CD4-positive, CD25-positive, alpha-beta regulatory T cell (primary cell): ENCODE results near the gene MBOAT2. TPM values are rescaled to one million over a fixed set of nuclear protein-coding genes. Genes with fewer than 3 reads are reported as not detected.

Experiments
- ATAC-seq, 2 donors: fragments of 150-1000 bp; cut with Tn5 transposase; one replicate each; pipeline ENCODE4 v1.10.0; 2021; ENCODE audit warnings: low read depth in 2 of 2, moderate number of reproducible peaks in 2 of 2, moderate library complexity in 1 of 2
- DNase-seq, 3 donors: peaks; one replicate each; pipeline versions ENCODE4 v3.0.0 to v3.0.0-alpha.2; 2012 to 2022; ENCODE audit warnings: mixed read lengths in 1 of 3
- H3K27ac ChIP-seq: one replicate; pipeline ENCODE4 v1.7.0; 2013; ENCODE audit warnings: mild to moderate bottlenecking, low read length; ENCODE audit not compliant: insufficient read depth, poor library complexity, severe bottlenecking
- H3K27me3 ChIP-seq: one replicate; pipeline ENCODE4 v1.7.0; 2013; ENCODE audit warnings: low read length; ENCODE audit not compliant: control insufficient read depth, insufficient read depth
- H3K36me3 ChIP-seq: one replicate; pipeline ENCODE4 v1.7.0; 2013; ENCODE audit warnings: mild to moderate bottlenecking, low read length, moderate library complexity; ENCODE audit not compliant: control insufficient read depth, insufficient read depth
- H3K4me1 ChIP-seq: 2 replicates; pipeline ENCODE4 v1.7.0; 2013; ENCODE audit warnings: mild to moderate bottlenecking, low read length; ENCODE audit not compliant: insufficient read depth, control insufficient read depth, poor library complexity, severe bottlenecking
- H3K4me3 ChIP-seq: one replicate; pipeline ENCODE4 v1.7.0; 2013; ENCODE audit warnings: low read depth, mild to moderate bottlenecking, low read length, moderate library complexity
- H3K9me3 ChIP-seq, 2 experiments: 1 replicate in 1 of 2; 2 replicates in 1 of 2; pipeline ENCODE4 v1.7.0; 2013; ENCODE audit warnings: low read length in 2 of 2, mild to moderate bottlenecking in 1 of 2, moderate library complexity in 1 of 2; ENCODE audit not compliant: control insufficient read depth in 2 of 2
- H3K27ac Mint-ChIP-seq, 3 donors: one replicate each; pipeline ENCODE4 v1.8.0; 2020 to 2022; ENCODE audit warnings: mild to moderate bottlenecking in 3 of 3, mixed read lengths in 3 of 3, moderate library complexity in 2 of 3
- H3K27me3 Mint-ChIP-seq: one replicate; pipeline ENCODE4 v1.8.0; 2022; ENCODE audit warnings: mild to moderate bottlenecking, mixed read lengths
- H3K36me3 Mint-ChIP-seq: one replicate; pipeline ENCODE4 v1.8.0; 2020; ENCODE audit warnings: mixed read lengths
- H3K4me1 Mint-ChIP-seq, 4 donors: one replicate each; pipeline ENCODE4 v1.8.0; 2020 to 2022; ENCODE audit warnings: mixed read lengths in 4 of 4, mild to moderate bottlenecking in 1 of 4
- H3K4me3 Mint-ChIP-seq, 4 donors: one replicate each; pipeline ENCODE4 v1.8.0; 2020 to 2022; ENCODE audit warnings: mild to moderate bottlenecking in 4 of 4, mixed read lengths in 4 of 4, moderate library complexity in 3 of 4
- H3K9me3 Mint-ChIP-seq, 7 donors: one replicate each; pipeline ENCODE4 v1.8.0; 2020 to 2022; ENCODE audit warnings: mixed read lengths in 7 of 7, mild to moderate bottlenecking in 3 of 7, moderate library complexity in 2 of 7
- polyA plus RNA-seq, 4 donors: library from polyadenylated mRNA; unstranded; fragments of 300-500 nt; fragmentation: Illumina TruSeq; gene quantifications; one replicate each; pipeline ENCODE4 v1.2.3, GENCODE V29; 2021
- total RNA-seq: library from RNA; stranded (reverse); gene quantifications from one replicate; pipeline ENCODE4 v1.2.3, GENCODE V29; 2022

The MBOAT2 gene
- total and polyA plus RNA-seq, 5 donors from 2014 or later: 0.19 to 2.9 (median 0.56) TPM; not detected in 2

DNA sequence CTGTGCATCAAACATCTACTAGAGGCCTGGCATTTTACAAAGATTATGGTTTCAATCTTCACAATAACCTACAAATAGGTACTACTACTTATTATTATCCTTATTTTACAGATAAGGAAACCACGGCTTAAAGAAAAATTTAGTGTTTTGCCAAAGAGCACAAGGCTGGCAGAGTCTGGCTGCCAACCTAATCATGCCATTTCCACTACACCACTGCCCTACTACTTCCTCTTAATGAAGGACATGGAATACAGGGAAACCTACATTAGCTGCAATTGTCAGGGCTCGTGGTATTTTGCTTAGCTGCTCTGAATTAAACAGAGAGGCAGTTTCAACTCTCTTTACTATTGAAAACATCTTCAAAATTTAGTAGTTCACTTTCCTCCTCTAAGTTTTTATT lies 5.9 kb downstream of the MBOAT2 start:
- no peak overlapping the region for H3K27ac ChIP-seq
- peaks cover under 1% of the 10 kb centered on the region for H3K4me1 ChIP-seq
- Mint-ChIP-seq H3K9me3 (no peaks in the 10 kb centered on the region), H3K4me3 (no peak overlapping the region), H3K27ac (no peak overlapping the region), H3K27me3 (peaks cover 42% of the 10 kb centered on the region), H3K4me1 (peaks cover 0 to 8% (median 0%) of the 10 kb centered on the region in 4 donors), H3K36me3 (no peaks in the 10 kb centered on the region)
- DNase-seq: no peak
- no peak for ATAC-seq
- no peaks in the 10 kb centered on the region for H3K36me3 ChIP-seq
- H3K4me3 ChIP-seq: no peak overlapping the region
- H3K9me3 ChIP-seq: no peaks in the 10 kb centered on the region
- H3K27me3 ChIP-seq: peaks cover 14% of the 10 kb centered on the region

DNA sequence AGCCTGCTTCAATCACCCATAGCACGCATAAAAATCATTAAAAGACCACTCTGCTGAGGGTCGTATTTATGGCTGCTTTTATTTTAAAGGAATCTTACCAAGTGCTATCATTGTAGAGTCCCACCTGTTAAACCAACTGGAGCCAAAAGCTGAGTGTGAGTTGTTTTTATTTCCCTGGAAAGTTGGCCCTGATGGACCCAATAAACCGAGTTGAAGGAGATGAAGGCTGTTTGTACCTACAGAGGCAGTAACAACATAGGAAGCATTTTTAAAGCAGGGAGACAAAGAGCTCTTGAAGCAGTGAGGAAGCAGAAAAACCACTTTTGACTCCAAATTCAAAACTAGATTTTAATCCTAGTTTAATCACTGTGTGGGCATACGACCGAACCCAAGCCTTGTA lies 6.4 kb downstream of the MBOAT2 start:
- ATAC-seq (no peak), DNase-seq (no peak)
- peaks cover 37% of the 10 kb centered on the region for H3K27me3 Mint-ChIP-seq
- Histone ChIP-seq H3K36me3 (no peaks in the 10 kb centered on the region), H3K4me1 (no peaks in the 10 kb centered on the region), H3K9me3 (no peaks in the 10 kb centered on the region), H3K27ac (no peak overlapping the region), H3K4me3 (no peak overlapping the region), H3K27me3 (peaks cover 12% of the 10 kb centered on the region)
- no peaks in the 10 kb centered on the region for H3K9me3 Mint-ChIP-seq
- H3K27ac Mint-ChIP-seq: no peak overlapping the region
- H3K4me1 Mint-ChIP-seq: peaks cover 0 to 3% (median 0%) of the 10 kb centered on the region in 4 donors
- no peak overlapping the region for H3K4me3 Mint-ChIP-seq
- no peaks in the 10 kb centered on the region for H3K36me3 Mint-ChIP-seq

DNA sequence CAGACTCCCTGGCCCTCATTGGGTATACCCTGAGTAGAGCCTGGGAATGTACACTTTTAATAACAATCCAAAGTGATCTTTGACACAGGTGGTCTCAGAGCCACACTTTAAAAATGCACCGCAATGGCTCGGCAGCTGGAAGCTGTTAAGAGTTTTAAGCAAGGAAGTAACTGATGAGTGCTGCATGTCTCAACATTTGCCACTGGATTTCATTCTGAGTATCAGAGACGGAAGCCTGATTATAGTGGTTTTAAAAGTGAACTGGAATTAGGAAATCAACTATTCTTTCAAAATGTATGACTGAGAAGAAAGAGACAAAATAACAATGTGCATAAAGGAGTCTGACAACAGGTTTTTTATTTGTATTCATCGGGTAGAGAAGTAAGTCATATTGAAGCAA lies 7.5 kb downstream of the MBOAT2 start:
- Mint-ChIP-seq H3K36me3 (no peaks in the 10 kb centered on the region), H3K27ac (no peak overlapping the region), H3K4me3 (no peak overlapping the region), H3K27me3 (peaks cover 27% of the 10 kb centered on the region), H3K4me1 (peaks cover 0 to 3% (median 0%) of the 10 kb centered on the region in 4 donors), H3K9me3 (no peaks in the 10 kb centered on the region)
- ATAC-seq (no peak), DNase-seq (no peak)
- Histone ChIP-seq H3K36me3 (no peaks in the 10 kb centered on the region), H3K27me3 (peaks cover 4% of the 10 kb centered on the region), H3K4me1 (no peaks in the 10 kb centered on the region), H3K27ac (no peak overlapping the region), H3K4me3 (no peak overlapping the region), H3K9me3 (no peaks in the 10 kb centered on the region)

DNA sequence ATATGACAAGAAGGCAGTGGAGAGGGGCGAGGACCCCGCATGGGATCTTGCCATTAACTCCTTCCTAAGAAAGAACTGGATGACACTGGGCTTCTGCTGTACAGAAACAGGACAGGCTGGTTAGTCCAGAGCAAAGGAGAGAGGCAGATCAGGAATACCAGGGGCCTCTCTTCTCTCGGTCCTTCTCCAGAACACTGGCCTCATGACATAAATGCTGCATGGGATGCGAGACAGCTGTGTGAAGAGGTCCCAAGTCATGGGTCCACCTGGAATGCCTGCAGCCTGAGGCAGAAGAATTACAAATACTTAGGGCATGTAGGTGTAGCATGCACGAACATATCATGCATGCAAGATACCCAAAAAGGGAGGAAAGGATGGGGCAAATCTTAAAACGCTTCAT lies 9.1 kb downstream of the MBOAT2 start:
- no peak overlapping the region for H3K27ac ChIP-seq
- no peaks in the 10 kb centered on the region for H3K9me3 ChIP-seq
- H3K27ac Mint-ChIP-seq: no peak overlapping the region
- H3K9me3 Mint-ChIP-seq: no peaks in the 10 kb centered on the region
- H3K36me3 Mint-ChIP-seq: no peaks in the 10 kb centered on the region
- no peak overlapping the region for H3K4me3 Mint-ChIP-seq
- ATAC-seq: no peak
- no peak overlapping the region for H3K4me3 ChIP-seq
- peaks cover 21% of the 10 kb centered on the region for H3K27me3 Mint-ChIP-seq
- H3K4me1 ChIP-seq: no peaks in the 10 kb centered on the region
- no peaks in the 10 kb centered on the region for H3K4me1 Mint-ChIP-seq
- H3K27me3 ChIP-seq: peaks cover 2% of the 10 kb centered on the region
- H3K36me3 ChIP-seq: no peaks in the 10 kb centered on the region
- no peak for DNase-seq

DNA sequence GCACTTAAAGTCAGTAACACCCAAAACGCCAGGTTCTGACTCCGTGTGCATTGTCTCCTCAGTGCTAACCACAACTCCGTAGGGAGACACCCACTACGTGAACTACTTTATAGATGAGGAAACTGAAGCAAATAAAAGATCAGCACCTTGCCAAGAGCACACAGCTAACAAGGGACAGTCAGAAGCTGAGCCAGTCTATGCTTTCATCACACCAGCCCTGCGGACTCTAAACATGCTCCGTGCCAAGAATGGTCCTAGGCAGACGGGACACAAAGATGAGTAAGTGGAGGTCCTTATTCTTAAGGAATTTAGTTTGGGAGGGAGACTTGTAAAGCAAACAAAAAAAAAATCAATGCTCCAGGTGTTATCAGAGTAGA lies 9.6 kb downstream of the MBOAT2 start:
- Histone ChIP-seq H3K4me1 (no peaks in the 10 kb centered on the region), H3K9me3 (no peaks in the 10 kb centered on the region), H3K27ac (no peak overlapping the region), H3K27me3 (peaks cover 5% of the 10 kb centered on the region), H3K4me3 (no peak overlapping the region), H3K36me3 (no peaks in the 10 kb centered on the region)
- DNase-seq (no peak), ATAC-seq (no peak)
- H3K4me3 Mint-ChIP-seq: no peak overlapping the region
- H3K27me3 Mint-ChIP-seq: peaks cover 16% of the 10 kb centered on the region
- H3K36me3 Mint-ChIP-seq: no peaks in the 10 kb centered on the region
- no peaks in the 10 kb centered on the region for H3K9me3 Mint-ChIP-seq
- no peaks in the 10 kb centered on the region for H3K4me1 Mint-ChIP-seq
- peak overlapping the region in 1 of 3 donors; percentile 81 for H3K27ac Mint-ChIP-seq

DNA sequence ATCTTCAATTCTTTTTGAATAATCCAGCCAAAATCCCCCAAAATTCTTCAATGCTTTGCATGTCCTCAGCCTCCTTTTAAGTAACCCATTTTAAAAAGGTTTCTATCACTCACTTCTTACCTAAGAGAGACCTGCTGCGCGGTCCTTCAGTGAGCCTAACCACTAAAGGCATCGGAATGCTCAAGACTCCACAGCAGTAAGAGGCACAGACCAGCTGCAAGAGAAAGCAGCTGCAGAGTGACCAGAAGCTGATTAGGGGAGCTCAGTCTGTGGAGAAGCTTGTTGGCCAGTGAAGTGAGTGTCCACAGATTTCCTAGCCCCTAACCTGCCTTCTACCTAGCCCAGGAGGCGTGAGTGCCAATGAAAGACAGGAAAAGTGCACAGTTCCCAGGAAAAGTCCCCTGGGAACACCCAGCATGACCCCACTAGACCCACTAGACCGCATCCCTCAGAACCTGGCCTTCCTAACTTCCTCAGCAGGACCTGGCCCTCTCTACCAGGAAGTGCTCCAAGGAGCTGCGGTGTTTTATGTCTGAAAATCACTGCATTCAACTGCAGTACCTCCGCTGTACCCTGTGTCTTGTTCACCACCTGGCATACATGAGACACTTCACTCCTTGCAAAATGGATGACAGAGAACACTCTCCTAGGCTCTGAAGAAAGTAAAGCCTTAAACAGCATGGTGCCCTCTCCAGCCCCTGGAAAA lies 10.1 kb downstream of the MBOAT2 start:
- H3K36me3 ChIP-seq: no peaks in the 10 kb centered on the region

DNA sequence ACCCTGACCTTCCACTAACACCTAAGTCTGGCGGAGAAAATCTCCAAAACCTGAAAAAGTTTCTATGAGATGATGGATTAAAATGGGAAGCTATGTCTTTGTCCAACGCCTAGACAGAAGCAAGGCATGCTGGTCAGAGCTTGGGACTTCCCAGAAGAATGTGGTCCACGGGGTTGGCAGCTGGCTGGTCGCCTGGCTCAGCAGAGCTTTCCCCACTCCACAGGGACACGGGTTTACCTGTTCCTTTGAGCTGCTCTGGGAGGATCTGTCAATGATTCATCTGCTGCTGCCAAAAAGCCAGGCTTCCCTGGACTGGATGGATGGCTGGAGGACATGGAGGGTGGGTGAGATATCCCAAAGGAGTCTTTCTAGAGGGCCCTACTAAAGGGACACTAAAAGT lies 10.8 kb downstream of the MBOAT2 start:
- Histone ChIP-seq H3K27me3 (peaks cover 6% of the 10 kb centered on the region), H3K9me3 (no peaks in the 10 kb centered on the region), H3K36me3 (no peaks in the 10 kb centered on the region), H3K4me3 (no peak overlapping the region), H3K4me1 (no peaks in the 10 kb centered on the region), H3K27ac (no peak overlapping the region)
- H3K27ac Mint-ChIP-seq: no peak overlapping the region
- no peaks in the 10 kb centered on the region for H3K36me3 Mint-ChIP-seq
- DNase-seq (no peak), ATAC-seq (no peak)
- no peaks in the 10 kb centered on the region for H3K4me1 Mint-ChIP-seq
- peaks cover 9% of the 10 kb centered on the region for H3K27me3 Mint-ChIP-seq
- H3K9me3 Mint-ChIP-seq: no peaks in the 10 kb centered on the region
- H3K4me3 Mint-ChIP-seq: no peak overlapping the region

More for the DNA sequence above, 10.1 kb downstream of the MBOAT2 start:
- Mint-ChIP-seq H3K4me1 (no peaks in the 10 kb centered on the region), H3K9me3 (no peaks in the 10 kb centered on the region), H3K4me3 (no peak overlapping the region), H3K27ac (peak overlapping the region in 1 of 3 donors; percentile 81), H3K36me3 (no peaks in the 10 kb centered on the region), H3K27me3 (peaks cover 14% of the 10 kb centered on the region)
- ATAC-seq: no peak
- H3K27me3 ChIP-seq: peaks cover 6% of the 10 kb centered on the region
- H3K4me3 ChIP-seq: no peak overlapping the region
- DNase-seq: no peak
- H3K27ac ChIP-seq: no peak overlapping the region
- H3K4me1 ChIP-seq: no peaks in the 10 kb centered on the region
- no peaks in the 10 kb centered on the region for H3K9me3 ChIP-seq

DNA sequence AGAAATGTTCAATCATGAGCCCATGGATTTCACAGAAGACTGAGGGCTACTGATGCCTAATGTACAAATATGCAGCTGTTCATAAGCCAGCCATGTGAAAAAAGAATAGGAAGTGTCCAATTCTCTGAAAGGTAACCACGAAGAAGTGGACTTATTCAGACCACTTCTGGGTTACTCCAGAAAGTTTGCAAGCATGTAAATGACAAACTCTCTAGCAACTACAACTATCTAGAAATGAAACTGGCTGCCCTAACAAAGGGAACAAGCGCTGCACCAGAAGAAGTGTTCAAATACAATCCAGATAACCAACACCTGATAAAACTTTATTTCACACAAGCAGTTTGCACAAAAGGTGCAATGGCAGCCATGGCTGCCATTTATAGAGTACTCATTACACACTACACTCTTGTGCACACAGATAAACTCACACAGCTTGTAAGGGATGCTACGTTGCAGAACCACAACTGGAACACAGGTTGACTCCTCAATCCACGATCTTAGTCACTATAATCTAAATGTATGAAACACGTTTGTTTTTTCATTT lies 13.9 kb downstream of the MBOAT2 start:
- no peak overlapping the region for H3K4me3 Mint-ChIP-seq

More for the DNA sequence above, 13.9 kb downstream of the MBOAT2 start:
- no peaks in the 10 kb centered on the region for H3K4me1 Mint-ChIP-seq
- no peak for ATAC-seq
- Histone ChIP-seq H3K36me3 (no peaks in the 10 kb centered on the region), H3K9me3 (no peaks in the 10 kb centered on the region), H3K4me1 (no peaks in the 10 kb centered on the region), H3K27me3 (peaks cover 6% of the 10 kb centered on the region), H3K4me3 (no peak overlapping the region), H3K27ac (no peak overlapping the region)
- no peak for DNase-seq
- H3K9me3 Mint-ChIP-seq: no peaks in the 10 kb centered on the region
- H3K27me3 Mint-ChIP-seq: peaks cover 10% of the 10 kb centered on the region
- no peaks in the 10 kb centered on the region for H3K36me3 Mint-ChIP-seq
- no peak overlapping the region for H3K27ac Mint-ChIP-seq
